C1 segment of cervical spinal cord (tissue), 14 donors: ENCODE results near the gene KRT9.
"Not testable (repeated sequence)": the region's sequence is repeated elsewhere in the genome, so short reads cannot be mapped to it uniquely, and the experiment has no call there.

Experiments used
- DNase-seq, 14 donors: peaks; one replicate each; lab custom pipeline; 2025; lab: John Stamatoyannopoulos, UW

The KRT9 gene

GRCh38 chr17:41579484-41580243 is 7.8 kb upstream of the KRT9 start:
- DNase-seq = peak in 9 of 14 donors; percentile 0 to 51 (median 21)

- DNase-seq = no peak
Measured at GRCh38 chr17:41578971-41579370, 7.1 kb upstream of the KRT9 start.

GRCh38 chr17:41578538-41578937 is 6.7 kb upstream of the KRT9 start:
- DNase-seq = no peak

- DNase-seq = not testable (repeated sequence)
Measured at GRCh38 chr17:41576740-41577139, 4.9 kb upstream of the KRT9 start.

- no peak for DNase-seq
Measured at GRCh38 chr17:41575336-41575735, 3.5 kb upstream of the KRT9 start.

- DNase-seq = no peak
Measured at GRCh38 chr17:41567317-41567716, 4.5 kb downstream of the KRT9 start.

- no peak for DNase-seq
Measured at GRCh38 chr17:41565338-41565737, 6.5 kb downstream of the KRT9 start.

- DNase-seq = no peak
Measured at GRCh38 chr17:41563607-41564170, 8.2 kb downstream of the KRT9 start.

- DNase-seq = no peak
Measured at GRCh38 chr17:41561554-41561953, 10.3 kb downstream of the KRT9 start.

- DNase-seq = no peak
Measured at GRCh38 chr17:41559548-41559947, 12.3 kb downstream of the KRT9 start.

GRCh38 chr17:41556931-41557330 is 14.9 kb downstream of the KRT9 start:
- DNase-seq = no peak

- DNase-seq = no peak
Measured at GRCh38 chr17:41556306-41556705, 15.6 kb downstream of the KRT9 start.

- DNase-seq = no peak
Measured at GRCh38 chr17:41555105-41555887, 16.6 kb downstream of the KRT9 start.

- no peak for DNase-seq
Measured at GRCh38 chr17:41553987-41554680, 17.7 kb downstream of the KRT9 start.

GRCh38 chr17:41553176-41553575 is 18.7 kb downstream of the KRT9 start:
- DNase-seq = no peak

GRCh38 chr17:41552455-41552854 is 19.4 kb downstream of the KRT9 start:
- no peak for DNase-seq

GRCh38 chr17:41551365-41551764 is 20.5 kb downstream of the KRT9 start:
- no peak for DNase-seq

- DNase-seq = no peak
Measured at GRCh38 chr17:41549596-41550039, 22.2 kb downstream of the KRT9 start.

- peak in 13 of 14 donors; percentile 23 to 63 (median 39) for DNase-seq
Measured at GRCh38 chr17:41548844-41549595, 22.8 kb downstream of the KRT9 start.

- DNase-seq = peak in 2 of 14 donors; percentile 8 to 27
Measured at GRCh38 chr17:41547921-41548843, 23.7 kb downstream of the KRT9 start.
